Esophagus (tissue), 2 donors: Measurements from ENCODE around the gene TOPAZ1. TPM values are rescaled to one million over a fixed set of nuclear protein-coding genes. Genes with fewer than 3 reads are reported as not detected.
"Not testable (repeated sequence)": the region's sequence is repeated elsewhere in the genome, so short reads cannot be mapped to it uniquely, and the experiment has no call there.

Source experiments
- H3K27ac ChIP-seq, 2 donors: one replicate each; pipeline ENCODE4 v1.5.1; 2013; ENCODE audit warnings: low read depth in 2 of 2, mild to moderate bottlenecking in 2 of 2, inconsistent platforms in 1 of 2, low read length in 1 of 2, moderate library complexity in 1 of 2
- H3K27me3 ChIP-seq, 2 donors: one replicate each; pipeline ENCODE4 v1.6.1; 2013; ENCODE audit warnings: low read length in 2 of 2, control low read depth in 1 of 2, mild to moderate bottlenecking in 1 of 2; ENCODE audit not compliant: insufficient read depth in 2 of 2, control insufficient read depth in 1 of 2
- H3K36me3 ChIP-seq, 2 donors: one replicate each; pipeline ENCODE4 v1.6.1; 2013; ENCODE audit warnings: low read length in 1 of 2; ENCODE audit not compliant: control insufficient read depth in 2 of 2, insufficient read depth in 2 of 2
- H3K4me1 ChIP-seq, 2 donors: one replicate each; pipeline ENCODE4 v1.6.1; 2013; ENCODE audit warnings: low read length in 1 of 2; ENCODE audit not compliant: control insufficient read depth in 2 of 2, insufficient read depth in 2 of 2
- H3K4me3 ChIP-seq, 2 donors: one replicate each; pipeline ENCODE4 v1.5.1; 2013; ENCODE audit warnings: low read length in 2 of 2, mild to moderate bottlenecking in 2 of 2, low read depth in 1 of 2, moderate library complexity in 1 of 2
- H3K9me3 ChIP-seq, 2 donors: one replicate each; pipeline ENCODE4 v1.6.1; 2013; ENCODE audit warnings: mild to moderate bottlenecking in 2 of 2, low read depth in 1 of 2, low read length in 1 of 2, moderate library complexity in 1 of 2; ENCODE audit not compliant: control insufficient read depth in 2 of 2, insufficient read depth in 1 of 2
- WGBS, 2 donors: extraction: QIAGEN DNeasy Blood & Tissue Kit; methylation state at CpG; one replicate each; pipeline ENCODE4 v1.1.7; 2013; 5-methylcytosine and 5-hydroxymethylcytosine counted together
- polyA plus RNA-seq, 2 donors: library from polyadenylated mRNA; stranded (reverse); fragments of 200-250 nt; gene quantifications; one replicate each; pipeline ENCODE4 v1.2.3, GENCODE V29; 2013
- donor health status: healthy with polysubstance abuse.
- donor health status: Bipolar disorder and iron deficiency.

TOPAZ1 gene
- polyA plus RNA-seq, 2 donors: not detected

DNA sequence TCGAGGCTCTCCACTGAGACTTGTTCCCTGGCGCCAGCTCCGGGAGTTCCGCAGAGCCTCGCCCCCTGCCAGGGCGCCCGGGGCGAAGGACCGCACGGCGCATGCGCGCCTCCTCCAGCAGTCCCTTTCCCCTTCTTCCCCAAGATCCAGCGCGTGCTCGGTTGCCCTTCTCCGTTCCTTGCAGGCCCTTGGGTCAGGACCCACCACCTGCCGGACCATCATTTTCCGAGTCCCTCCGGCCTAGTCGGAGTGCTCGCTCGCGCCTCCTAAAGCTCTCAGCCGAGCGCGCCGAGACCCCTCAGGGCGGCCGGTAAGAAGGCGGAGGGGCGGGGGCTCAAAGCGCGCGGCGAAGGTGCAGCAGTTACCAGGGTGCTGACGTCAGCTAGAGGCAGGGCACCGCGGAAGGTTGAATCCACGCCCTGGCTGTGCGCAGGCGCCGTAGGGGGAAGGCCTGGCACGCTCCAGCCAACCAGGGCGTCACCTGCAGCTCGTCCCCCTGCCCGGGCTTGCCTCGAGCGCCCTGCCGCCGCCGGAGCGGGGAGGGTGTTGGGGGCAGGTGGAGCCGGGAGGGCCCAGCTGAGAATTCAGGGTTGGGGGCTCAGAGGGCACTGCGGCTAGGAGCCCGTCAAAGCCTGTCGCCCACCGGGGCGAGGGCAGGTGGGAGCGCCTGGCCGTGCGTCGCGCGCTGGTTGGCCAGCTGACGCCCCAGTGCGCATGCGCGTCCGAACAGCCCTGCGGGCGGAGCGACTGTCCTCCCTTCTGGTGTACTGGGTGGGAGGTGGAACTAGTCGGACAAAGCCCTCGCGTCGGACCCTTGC, 96.5 kb downstream of the TOPAZ1 start, which contains the start of gene TCAIM:
TSS of gene TCAIM (plus strand) at position 757 of the 818 bp plus-strand sequence. CDS start 16,017 bp downstream, outside the sequence.
- no peaks in the 10 kb centered on the region for H3K9me3 ChIP-seq
- H3K4me3 ChIP-seq: peak within 1 kb of the TSS; percentile 80 to 87
- peak within 1 kb of the TSS; percentile 95 to 96 for H3K27ac ChIP-seq
- no peaks in the 10 kb centered on the region for H3K36me3 ChIP-seq
- no peaks in the 10 kb centered on the region for H3K27me3 ChIP-seq
- 0% methylated on average over 76 to 77 of the region's 77 CpGs for WGBS, 2 donors
- H3K4me1 ChIP-seq: peaks cover 0 to 2% of the 10 kb centered on the region in 2 donors

DNA sequence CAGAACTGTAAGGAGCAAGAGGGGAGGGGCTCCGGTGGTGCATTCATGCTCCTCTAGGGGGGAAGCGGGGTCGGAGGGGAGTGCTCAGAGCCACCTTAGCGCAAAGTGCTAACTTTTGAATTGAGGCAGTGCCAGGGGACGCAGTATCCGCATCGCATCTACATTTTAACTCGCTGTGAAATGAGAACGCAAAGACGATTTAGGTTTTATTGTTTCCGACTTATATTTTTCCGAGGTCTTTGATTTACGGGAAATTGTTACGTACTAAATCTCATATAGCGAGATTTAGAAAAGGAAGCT, 97.1 kb downstream of the TOPAZ1 start:
- Histone ChIP-seq H3K4me1 (peaks cover 0 to 2% of the 10 kb centered on the region in 2 donors), H3K36me3 (no peaks in the 10 kb centered on the region), H3K27me3 (no peaks in the 10 kb centered on the region), H3K27ac (peak overlapping the region; percentile 95 to 96), H3K4me3 (peak overlapping the region; percentile 80 to 87), H3K9me3 (no peaks in the 10 kb centered on the region)
- WGBS, 2 donors: 0% methylated on average over 15 of the region's 15 CpGs

GRCh38 chr3:44339181-44340057, 97.7 kb downstream of the TOPAZ1 start:
- H3K27ac ChIP-seq: peak overlapping the region; percentile 38 to 51
- H3K4me3 ChIP-seq: peak overlapping the region in 1 of 2 donors; percentile 87
- peaks cover 0 to 2% of the 10 kb centered on the region in 2 donors for H3K4me1 ChIP-seq
- no peaks in the 10 kb centered on the region for H3K27me3 ChIP-seq
- 23 to 29% methylated on average over 11 of the region's 11 CpGs for WGBS, 2 donors
- H3K9me3 ChIP-seq: no peaks in the 10 kb centered on the region
- no peaks in the 10 kb centered on the region for H3K36me3 ChIP-seq

- H3K4me1 ChIP-seq: peaks cover 0 to 2% of the 10 kb centered on the region in 2 donors
- H3K27me3 ChIP-seq: no peaks in the 10 kb centered on the region
- peak overlapping the region in 1 of 2 donors; percentile 38 for H3K27ac ChIP-seq
- H3K36me3 ChIP-seq: no peaks in the 10 kb centered on the region
- WGBS, 2 donors: 81 to 87% methylated on average over 3 of the region's 3 CpGs
- H3K9me3 ChIP-seq: no peaks in the 10 kb centered on the region
- no peak overlapping the region for H3K4me3 ChIP-seq
Measured at GRCh38 chr3:44340058-44340395, 98.3 kb downstream of the TOPAZ1 start.

- Histone ChIP-seq H3K27me3 (no peaks in the 10 kb centered on the region), H3K36me3 (no peaks in the 10 kb centered on the region), H3K4me3 (no peak overlapping the region), H3K4me1 (peaks cover 0 to 1% of the 10 kb centered on the region in 2 donors), H3K27ac (no peak overlapping the region), H3K9me3 (no peaks in the 10 kb centered on the region)
- 31 to 33% methylated on average over 1 of the region's 1 CpG for WGBS, 2 donors
Measured at GRCh38 chr3:44342176-44342790, 100.6 kb downstream of the TOPAZ1 start.

DNA sequence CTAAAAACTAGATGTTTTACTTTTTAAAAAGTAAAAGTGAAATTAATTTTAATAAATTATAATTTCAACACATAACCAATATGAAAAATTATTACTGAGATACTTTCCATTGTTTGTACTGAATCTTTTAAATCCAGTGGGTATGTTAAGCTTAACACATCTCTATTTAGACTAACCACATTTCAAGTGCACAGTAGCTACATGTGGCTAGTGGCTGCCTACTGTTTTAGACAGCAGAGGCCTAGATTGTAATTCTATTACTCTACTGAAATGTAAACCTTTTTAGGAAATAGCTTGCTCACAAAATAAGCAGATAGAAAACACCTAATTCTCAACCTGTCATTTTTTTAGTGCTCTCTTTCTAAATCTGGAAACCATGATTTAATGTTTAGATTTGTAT, 101.7 kb downstream of the TOPAZ1 start:
- H3K27me3 ChIP-seq: no peaks in the 10 kb centered on the region
- H3K27ac ChIP-seq: no peak overlapping the region
- H3K9me3 ChIP-seq: no peaks in the 10 kb centered on the region
- H3K4me3 ChIP-seq: no peak overlapping the region
- H3K36me3 ChIP-seq: no peaks in the 10 kb centered on the region
- no peaks in the 10 kb centered on the region for H3K4me1 ChIP-seq

DNA sequence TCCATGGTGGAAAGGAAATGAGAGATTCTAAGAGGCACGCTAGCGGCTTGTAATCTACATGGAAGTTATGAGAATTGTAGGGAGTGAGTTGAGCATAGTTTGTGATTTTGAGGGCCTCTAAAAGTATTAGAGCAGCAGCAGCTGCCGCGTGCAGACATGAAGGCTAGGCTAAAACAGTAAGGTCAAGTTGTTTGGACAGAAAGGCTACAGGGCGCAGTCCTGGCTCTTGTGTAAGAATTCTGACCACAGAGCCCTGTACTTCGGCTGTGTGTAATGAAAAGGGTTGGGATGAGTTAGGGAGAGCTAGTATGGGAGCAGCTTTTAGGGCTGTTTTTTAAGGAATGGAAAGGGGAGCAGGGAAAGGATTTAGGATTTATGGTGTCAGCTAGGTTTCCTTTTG, 104.9 kb downstream of the TOPAZ1 start:
- H3K4me1 ChIP-seq, H3K4me3 ChIP-seq, H3K27ac ChIP-seq, H3K36me3 ChIP-seq, H3K27me3 ChIP-seq, H3K9me3 ChIP-seq: not testable (repeated sequence)
- 89 to 90% methylated on average over 6 of the region's 6 CpGs for WGBS, 2 donors

DNA sequence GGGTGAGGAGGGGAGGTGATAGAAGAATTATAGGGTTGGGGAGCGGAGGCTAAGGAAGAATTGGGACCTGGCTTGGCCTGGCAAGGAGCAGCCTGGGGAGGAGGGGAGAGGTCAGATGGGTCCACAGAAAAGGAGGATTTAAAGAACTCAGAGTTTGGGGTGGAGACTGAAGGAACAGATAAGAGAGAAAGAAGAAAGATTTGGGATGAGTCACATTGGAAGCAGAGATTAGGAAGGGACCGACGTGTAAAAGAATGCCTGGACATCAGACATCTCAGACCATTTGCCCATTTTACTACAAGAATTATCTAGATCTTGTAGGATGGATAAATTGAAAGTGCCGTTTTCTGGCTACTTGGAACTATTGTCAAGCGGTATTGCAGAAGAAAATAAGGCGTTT, 107.3 kb downstream of the TOPAZ1 start:
- 86 to 91% methylated on average over 6 of the region's 6 CpGs for WGBS, 2 donors
- Histone ChIP-seq H3K27ac (no peak overlapping the region), H3K4me3 (no peak overlapping the region), H3K27me3 (no peaks in the 10 kb centered on the region), H3K36me3 (peaks cover 0 to 2% of the 10 kb centered on the region in 2 donors), H3K9me3 (no peaks in the 10 kb centered on the region), H3K4me1 (no peaks in the 10 kb centered on the region)

GRCh38 chr3:44353355-44353924, 111.8 kb downstream of the TOPAZ1 start:
- no peaks in the 10 kb centered on the region for H3K9me3 ChIP-seq
- peaks cover 0 to 3% of the 10 kb centered on the region in 2 donors for H3K4me1 ChIP-seq
- 89 to 97% methylated on average over 1 of the region's 1 CpG for WGBS, 2 donors
- no peak overlapping the region for H3K27ac ChIP-seq
- peaks cover 0 to 2% of the 10 kb centered on the region in 2 donors for H3K36me3 ChIP-seq
- no peak overlapping the region for H3K4me3 ChIP-seq
- H3K27me3 ChIP-seq: no peaks in the 10 kb centered on the region
